ENCODE measurements around the gene PGM5.
A peak's percentile ranks its signal among the peaks of the same experiment; 100 is the strongest.
"Not testable (repeated sequence)": the region's sequence is repeated elsewhere in the genome, so short reads cannot be mapped to it uniquely, and the experiment has no call there.

Gene PGM5

DNA sequence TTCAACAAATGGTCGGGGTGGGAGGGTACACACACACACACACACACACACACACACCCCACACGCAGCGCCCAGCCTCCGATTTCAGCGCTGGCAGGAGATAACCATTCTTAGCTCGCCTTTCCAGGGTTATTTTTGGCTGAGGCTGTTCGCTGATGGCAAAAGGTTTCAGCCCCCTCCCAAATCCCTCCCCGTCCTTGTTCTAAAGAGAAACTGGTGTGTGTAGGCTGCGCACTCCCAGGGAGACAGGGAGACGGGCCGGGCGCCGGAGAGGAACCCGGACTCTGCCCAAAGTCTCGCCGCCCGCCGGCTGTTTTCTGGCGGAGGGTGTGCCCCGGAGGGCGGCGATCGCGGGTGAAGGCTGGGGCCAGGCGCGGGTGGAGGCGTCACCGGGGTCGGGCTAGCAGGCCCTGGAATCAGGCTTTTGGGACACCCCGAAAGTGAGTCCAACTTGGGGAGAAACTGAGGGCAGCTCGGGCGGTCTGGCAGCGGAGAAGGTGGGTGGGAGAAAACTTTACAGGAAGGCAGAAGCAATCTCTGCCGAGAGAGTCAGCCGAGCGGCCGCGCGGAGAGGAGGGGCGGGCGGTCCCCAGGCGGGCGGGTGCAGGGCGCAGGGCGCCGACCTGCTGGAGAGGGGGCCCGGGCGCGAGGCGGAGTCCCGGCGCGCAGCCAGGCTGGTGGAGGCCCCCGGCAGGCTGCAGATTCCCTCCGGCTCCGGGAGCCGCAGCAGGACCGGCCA lies at the start of gene PGM5:
Gene PGM5 (plus strand): TSS at position 232 of the 739 bp plus-strand sequence. CDS start 517 bp downstream, outside the sequence.
- not testable (repeated sequence) for DNase-seq (ENCODE audit: extremely low read depth, low read depth)
- peak within 1 kb of the TSS; percentile 13; the same call in 1 of the 2 replicates for H3K4me3 ChIP-seq (replicated peaks; ENCODE audit: low read depth, low read length)

GRCh38 chr9:68307127-68307526 lies 49.3 kb upstream of the PGM5 start:
- not testable (repeated sequence) for DNase-seq (ENCODE audit: extremely low read depth, low read depth); H3K4me3 ChIP-seq (replicated peaks; ENCODE audit: low read depth, low read length)

- H3K4me3 ChIP-seq (replicated peaks; ENCODE audit: low read depth, low read length); DNase-seq (ENCODE audit: extremely low read depth, low read depth): not testable (repeated sequence)
Measured at GRCh38 chr9:68307654-68308053, 48.8 kb upstream of the PGM5 start.

DNA sequence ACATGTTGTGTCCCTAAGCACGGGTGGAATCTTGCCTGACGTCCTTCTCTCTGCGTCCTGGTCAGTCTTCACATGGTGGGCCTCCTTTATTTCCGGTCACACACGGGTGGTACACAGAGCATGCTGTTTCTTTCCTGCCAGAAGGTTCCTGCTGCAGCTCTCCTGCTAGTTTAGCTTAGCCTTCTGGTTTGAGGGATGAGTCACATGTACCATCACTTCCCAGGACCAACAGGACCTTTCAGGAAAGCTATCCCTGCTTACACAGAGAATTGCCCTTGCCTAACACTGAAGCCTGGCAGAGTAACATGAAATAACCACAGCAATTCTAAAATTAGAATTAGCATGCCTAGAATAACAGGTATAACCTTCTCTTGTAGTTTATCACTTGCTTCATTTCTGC lies 45.2 kb upstream of the PGM5 start:
- DNase-seq (ENCODE audit: extremely low read depth, low read depth); H3K4me3 ChIP-seq (replicated peaks; ENCODE audit: low read depth, low read length): not testable (repeated sequence)

- not testable (repeated sequence) for H3K4me3 ChIP-seq (replicated peaks; ENCODE audit: low read depth, low read length); DNase-seq (ENCODE audit: extremely low read depth, low read depth)
Measured at GRCh38 chr9:68318209-68318608, 38.2 kb upstream of the PGM5 start.

GRCh38 chr9:68323749-68324148 lies 32.7 kb upstream of the PGM5 start:
- DNase-seq (ENCODE audit: extremely low read depth, low read depth); H3K4me3 ChIP-seq (replicated peaks; ENCODE audit: low read depth, low read length): not testable (repeated sequence)

GRCh38 chr9:68324518-68324917 lies 31.9 kb upstream of the PGM5 start:
- not testable (repeated sequence) for H3K4me3 ChIP-seq (replicated peaks; ENCODE audit: low read depth, low read length); DNase-seq (ENCODE audit: extremely low read depth, low read depth)

- DNase-seq (ENCODE audit: extremely low read depth, low read depth); H3K4me3 ChIP-seq (replicated peaks; ENCODE audit: low read depth, low read length): not testable (repeated sequence)
Measured at GRCh38 chr9:68329106-68329505, 27.3 kb upstream of the PGM5 start.

DNA sequence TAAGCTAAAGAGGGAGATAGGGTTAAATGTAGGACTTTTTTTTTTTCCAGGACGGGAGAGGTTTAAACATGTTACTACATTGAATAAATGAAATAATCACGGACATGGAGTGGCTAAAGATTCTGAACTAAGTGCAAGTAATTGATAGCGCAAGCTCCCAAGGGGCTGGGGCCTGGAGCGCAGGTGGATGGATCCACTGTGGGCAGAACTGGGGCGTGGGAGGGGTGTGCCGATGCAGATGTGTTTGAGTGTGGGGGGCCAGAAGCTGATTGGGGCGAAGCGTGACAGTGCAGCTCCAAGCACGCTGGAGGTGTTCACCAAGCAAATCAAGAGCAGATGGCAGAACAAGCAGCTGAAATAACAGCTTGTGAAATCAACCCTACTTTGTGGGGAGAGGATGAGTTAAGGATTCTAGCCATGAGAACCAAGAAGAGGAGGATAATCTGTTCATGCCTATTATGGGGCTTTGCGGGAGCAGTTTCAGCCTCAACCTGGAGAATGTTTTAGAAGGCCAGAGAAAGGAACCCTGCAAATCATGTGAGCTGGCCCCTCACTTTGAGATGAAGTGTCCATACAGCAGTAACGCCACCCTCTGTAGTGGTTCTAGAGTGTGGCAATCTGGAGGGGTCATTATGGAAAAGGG lies 25.8 kb upstream of the PGM5 start:
- not testable (repeated sequence) for H3K4me3 ChIP-seq (replicated peaks; ENCODE audit: low read depth, low read length); DNase-seq (ENCODE audit: extremely low read depth, low read depth)

DNA sequence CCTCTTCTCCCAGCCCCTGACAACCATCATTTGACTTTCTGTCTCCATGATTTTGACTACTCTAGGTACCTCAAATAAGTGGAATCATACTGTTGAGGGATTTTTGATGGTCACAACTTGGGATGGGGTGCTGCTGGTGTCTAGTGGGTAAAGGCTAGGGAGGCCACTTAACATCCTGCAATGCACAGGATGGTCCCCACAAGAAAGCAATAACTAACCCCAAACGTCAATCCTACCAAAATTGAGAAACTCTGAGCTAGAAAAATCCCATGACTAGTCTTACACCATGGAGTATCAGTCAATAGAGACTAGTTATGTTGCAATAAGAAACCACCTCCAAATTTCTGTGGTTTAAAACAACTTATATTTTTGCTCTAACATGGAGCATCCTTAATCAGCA lies 24.3 kb upstream of the PGM5 start:
- not testable (repeated sequence) for H3K4me3 ChIP-seq (replicated peaks; ENCODE audit: low read depth, low read length); DNase-seq (ENCODE audit: extremely low read depth, low read depth)

DNA sequence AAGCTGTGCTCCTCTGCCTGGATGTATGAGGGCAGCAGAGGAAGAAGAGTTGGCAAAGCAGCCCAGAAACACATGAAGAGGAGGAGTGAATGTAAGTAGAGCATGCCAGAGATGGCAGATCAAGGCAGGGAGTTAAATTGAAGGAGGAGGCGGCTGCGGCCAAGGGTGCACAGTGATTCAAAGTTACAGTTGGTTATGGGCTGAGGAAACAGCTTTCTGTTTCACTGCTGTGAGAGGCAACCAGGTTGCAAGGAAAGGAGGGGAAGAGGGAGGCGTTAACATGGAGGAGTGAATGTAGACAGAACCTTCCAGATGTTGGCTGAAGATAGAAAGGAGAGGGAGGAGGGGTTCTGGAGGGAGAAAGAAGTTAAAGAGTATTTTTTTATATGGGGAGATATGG lies 20.5 kb upstream of the PGM5 start:
- not testable (repeated sequence) for H3K4me3 ChIP-seq (replicated peaks; ENCODE audit: low read depth, low read length)

DNA sequence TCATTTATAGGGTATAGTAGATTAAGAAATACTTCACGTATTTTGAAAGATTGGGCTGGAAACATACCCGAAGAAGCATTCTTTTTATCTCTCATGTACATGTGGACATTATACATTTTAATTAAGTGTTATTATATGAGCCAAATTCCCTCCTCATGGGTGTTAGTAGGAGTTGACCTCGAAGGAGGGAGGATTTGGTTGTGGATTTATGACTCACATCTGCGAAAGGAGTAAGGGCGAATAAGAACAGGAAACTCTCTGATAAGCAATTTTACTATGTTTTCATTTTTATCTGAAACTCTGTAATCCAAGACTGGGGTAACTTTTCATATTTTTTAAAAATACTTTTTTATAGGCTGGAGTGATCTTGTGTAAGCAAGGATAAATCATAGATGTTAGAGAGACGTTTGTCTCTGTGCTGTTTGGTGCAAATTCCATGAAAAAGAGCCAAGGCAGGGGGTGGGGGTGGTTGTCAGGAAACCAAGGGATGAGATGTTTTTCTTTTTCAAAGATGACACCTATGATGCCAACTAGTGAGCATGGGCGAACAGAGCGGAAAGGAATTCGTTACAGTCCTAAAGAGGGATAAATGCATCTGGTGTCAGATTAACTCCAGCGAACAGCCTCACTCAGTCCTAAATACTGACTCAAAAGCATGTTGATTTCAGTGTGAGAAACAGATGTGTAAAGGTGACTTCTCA lies 19.6 kb upstream of the PGM5 start:
- not testable (repeated sequence) for DNase-seq (ENCODE audit: extremely low read depth, low read depth)

More for the DNA sequence above, 20.5 kb upstream of the PGM5 start:
- DNase-seq (ENCODE audit: extremely low read depth, low read depth) = not testable (repeated sequence)

GRCh38 chr9:68338000-68338399 lies 18.4 kb upstream of the PGM5 start:
- not testable (repeated sequence) for H3K4me3 ChIP-seq (replicated peaks; ENCODE audit: low read depth, low read length); DNase-seq (ENCODE audit: extremely low read depth, low read depth)

More for the DNA sequence above, 19.6 kb upstream of the PGM5 start:
- not testable (repeated sequence) for H3K4me3 ChIP-seq (replicated peaks; ENCODE audit: low read depth, low read length)

- not testable (repeated sequence) for H3K4me3 ChIP-seq (replicated peaks; ENCODE audit: low read depth, low read length); DNase-seq (ENCODE audit: extremely low read depth, low read depth)
Measured at GRCh38 chr9:68342265-68343025, 14.0 kb upstream of the PGM5 start.

DNA sequence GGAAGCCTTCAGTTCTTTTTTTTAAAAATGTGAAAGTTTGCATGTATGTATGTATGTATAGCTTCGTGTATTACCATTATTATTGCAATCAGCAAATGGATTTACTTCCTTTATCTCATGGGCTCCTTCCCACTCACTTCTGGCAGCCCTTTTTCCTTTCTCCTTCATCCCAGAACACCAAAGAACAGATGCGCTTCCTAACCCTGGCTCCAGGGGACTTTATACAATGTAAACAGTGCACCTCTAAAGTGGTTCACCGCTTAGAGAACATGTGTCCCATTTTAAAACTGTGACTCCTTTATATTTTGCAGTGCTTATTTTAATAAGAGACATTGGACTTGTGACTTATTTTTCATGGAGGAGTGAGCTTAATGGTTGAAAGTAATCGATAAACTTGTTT lies 13.2 kb upstream of the PGM5 start:
- not testable (repeated sequence) for DNase-seq (ENCODE audit: extremely low read depth, low read depth); H3K4me3 ChIP-seq (replicated peaks; ENCODE audit: low read depth, low read length)

DNA sequence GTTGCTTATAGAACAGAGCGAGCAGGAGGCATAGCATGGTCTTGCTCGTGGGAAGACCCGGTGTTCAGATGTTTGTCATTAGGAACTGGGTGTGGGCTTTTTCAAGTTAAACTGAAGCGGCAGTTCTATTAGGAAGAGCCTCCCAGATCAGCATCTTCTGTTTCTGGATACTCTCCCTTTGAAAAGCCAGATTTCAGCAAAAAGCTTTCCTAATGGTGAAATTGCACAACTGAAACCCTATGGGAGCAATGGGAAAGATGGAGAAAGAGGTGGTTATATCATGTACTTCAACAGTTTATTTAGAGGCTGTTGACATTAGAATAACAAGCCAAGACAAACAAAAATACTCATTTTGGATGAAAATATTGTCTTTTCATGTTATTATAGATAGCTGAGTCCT lies 12.4 kb upstream of the PGM5 start:
- not testable (repeated sequence) for H3K4me3 ChIP-seq (replicated peaks; ENCODE audit: low read depth, low read length); DNase-seq (ENCODE audit: extremely low read depth, low read depth)

DNA sequence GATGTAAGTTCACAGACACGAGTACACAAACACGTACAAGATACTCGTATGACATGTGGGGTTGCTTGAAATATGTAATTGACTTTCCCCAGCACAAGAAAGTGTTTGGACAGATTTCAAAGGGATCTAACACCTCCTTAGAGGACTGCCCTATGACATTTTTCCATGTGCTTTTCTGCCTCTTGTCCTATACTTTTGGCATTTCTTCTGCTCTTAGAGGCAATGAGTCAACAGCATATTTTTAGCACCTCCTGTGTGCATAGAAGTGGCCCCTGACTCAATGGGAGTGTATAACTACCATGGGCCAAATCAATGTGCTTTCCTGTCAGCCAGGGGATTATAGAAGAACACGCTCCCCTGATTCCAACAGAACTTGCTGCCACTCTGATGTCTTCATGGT lies 4.7 kb upstream of the PGM5 start:
- H3K4me3 ChIP-seq (replicated peaks; ENCODE audit: low read depth, low read length); DNase-seq (ENCODE audit: extremely low read depth, low read depth): not testable (repeated sequence)

DNA sequence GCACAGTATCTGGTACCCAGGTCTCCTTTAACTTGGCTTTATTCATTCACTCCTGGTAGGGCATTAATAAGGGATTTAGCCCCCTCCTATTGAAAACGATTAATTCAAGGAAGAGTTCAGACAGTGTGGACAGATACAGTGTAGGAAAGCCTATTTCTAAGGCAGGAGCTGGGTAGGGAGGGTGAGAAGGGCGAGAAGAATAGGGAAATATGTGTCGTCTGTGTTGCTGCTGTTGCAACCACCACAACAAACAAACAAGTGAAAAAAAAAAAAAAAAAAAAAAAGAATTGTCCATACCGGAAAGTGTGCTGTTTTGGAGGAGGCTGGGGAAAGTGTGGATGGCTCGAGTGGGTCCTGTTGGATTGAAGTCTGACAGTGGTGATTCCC lies 425 bp upstream of the PGM5 start:
- not testable (repeated sequence) for H3K4me3 ChIP-seq (replicated peaks; ENCODE audit: low read depth, low read length); DNase-seq (ENCODE audit: extremely low read depth, low read depth)
